Endothelial cell of umbilical vein (primary cell): ENCODE measurements around the gene ZNF699. TPM values are rescaled to one million over a fixed set of nuclear protein-coding genes. Genes with fewer than 3 reads are reported as not detected.
"Not testable (repeated sequence)": the region's sequence is repeated elsewhere in the genome, so short reads cannot be mapped to it uniquely, and the experiment has no call there.

ENCODE experiments used
- BruUV-seq: library from RNA; stranded (reverse); fragments of 400-500 nt; replicated peaks from 2 replicates; lab custom pipeline; 2021; lab: Mats Ljungman, UMichigan
- CTCF ChIA-PET: fragments of 300-600, 350-600 bp; sonication (Branson Sonifier 250); formaldehyde crosslinking; loops from one replicate; lab custom pipeline; 2021; ENCODE audit warnings: antibody characterized with exemption, inconsistent platforms; lab: Charles Lee
- POLR2A ChIA-PET: fragments of 300-600, 350-600 bp; sonication (Branson Sonifier 250); formaldehyde crosslinking; loops from one replicate; lab custom pipeline; 2021; ENCODE audit warnings: antibody characterized with exemption, inconsistent platforms; lab: Charles Lee
- DNase-seq: peaks from one replicate; pipeline ENCODE4 v3.0.0-alpha.2; 2011; ENCODE audit warnings: low read depth, low spot score
- FAIRE-seq: peaks from 2 replicates; lab custom pipeline; 2011; peaks lifted over from hg19 to GRCh38; lab: Jason Lieb, UNC
- H2AFZ ChIP-seq: 2 replicates; pipeline ENCODE4 v1.6.0; 2012; ENCODE audit warnings: low read depth, low read length, control low read depth, inconsistent platforms
- H3K27ac ChIP-seq: 2 replicates; pipeline ENCODE4 v1.5.1; 2011; ENCODE audit warnings: low read depth, mild to moderate bottlenecking, control low read depth, low read length, moderate library complexity; ENCODE audit not compliant: insufficient read depth
- H3K27me3 ChIP-seq, 2 experiments: 2 replicates each; pipeline versions ENCODE4 v1.6.0 to v1.6.1; 2011; ENCODE audit warnings: low read length in 2 of 2, mixed read lengths in 1 of 2; ENCODE audit not compliant: control insufficient read depth in 2 of 2, insufficient read depth in 2 of 2
- H3K36me3 ChIP-seq, 2 experiments: 2 replicates in 1 of 2; 3 replicates in 1 of 2; pipeline ENCODE4 v1.5.1; 2011; ENCODE audit warnings: low read length in 2 of 2, mild to moderate bottlenecking in 1 of 2, moderate library complexity in 1 of 2; ENCODE audit not compliant: control insufficient read depth in 2 of 2, insufficient read depth in 2 of 2; ENCODE audit errors: extremely low read depth in 1 of 2
- H3K4me1 ChIP-seq: 3 replicates; pipeline ENCODE4 v1.5.1; 2011; ENCODE audit warnings: mild to moderate bottlenecking, low read length; ENCODE audit not compliant: control insufficient read depth, insufficient read depth; ENCODE audit errors: extremely low read depth
- H3K4me2 ChIP-seq: 2 replicates; pipeline ENCODE4 v1.6.1; 2011; ENCODE audit warnings: low read length, control low read depth, mixed read lengths; ENCODE audit not compliant: insufficient read depth
- H3K4me3 ChIP-seq, 3 experiments: fragments of 200-600 bp in 1 of 3; sonication (generic), shearing (Covaris generic) in 1 of 3; replicated peaks in 1 of 3; 2 replicates each; pipeline ENCODE4 v1.5.1; 2011 to 2016; ENCODE audit warnings: control low read depth in 3 of 3, low read length in 3 of 3, mild to moderate bottlenecking in 2 of 3, inconsistent platforms in 1 of 3, low read depth in 1 of 3, moderate library complexity in 1 of 3; ENCODE audit not compliant: insufficient read depth in 1 of 3
- H3K79me2 ChIP-seq: 2 replicates; pipeline ENCODE4 v1.6.0; 2012; ENCODE audit warnings: low read length, inconsistent platforms; ENCODE audit not compliant: control insufficient read depth, insufficient read depth
- H3K9ac ChIP-seq: replicated peaks from 2 replicates; pipeline ENCODE3; 2011; ENCODE audit warnings: low read length, control low read depth; ENCODE audit not compliant: insufficient read depth; ENCODE audit errors: extremely low read depth
- H3K9me1 ChIP-seq: replicated peaks from 3 replicates; pipeline ENCODE4 v1.6.0; 2011; ENCODE audit warnings: mild to moderate bottlenecking, low read length; ENCODE audit not compliant: control insufficient read depth, insufficient read depth; ENCODE audit errors: extremely low read depth
- H3K9me3 ChIP-seq: replicated peaks from 2 replicates; pipeline ENCODE4 v1.5.1; 2012; ENCODE audit warnings: low read length, inconsistent platforms; ENCODE audit not compliant: control insufficient read depth, insufficient read depth
- H4K20me1 ChIP-seq: replicated peaks from 2 replicates; pipeline ENCODE3; 2011; ENCODE audit warnings: mild to moderate bottlenecking, low read length; ENCODE audit not compliant: control insufficient read depth, insufficient read depth; ENCODE audit errors: extremely low read depth
- EZH2 ChIP-seq: IDR thresholded peaks from 2 replicates; pipeline ENCODE4 v1.6.1; 2012; ENCODE audit warnings: borderline replicate concordance, low read depth, mild to moderate bottlenecking, moderate library complexity, low read length, inconsistent platforms; ENCODE audit not compliant: severe bottlenecking
- MYC ChIP-seq: IDR thresholded peaks from one replicate; pipeline ENCODE4 v1.6.1; 2011; ENCODE audit warnings: mild to moderate bottlenecking, low read depth, low read length
- POLR2A ChIP-seq: IDR thresholded peaks from 2 replicates; pipeline ENCODE4 v1.6.1; 2012; ENCODE audit warnings: low read depth, mild to moderate bottlenecking, control low read depth, low read length
- POLR2AphosphoS5 ChIP-seq: IDR thresholded peaks from 2 replicates; pipeline ENCODE4 v1.6.1; 2012; ENCODE audit warnings: low read depth, mild to moderate bottlenecking, control low read depth, low read length, moderate library complexity; ENCODE audit not compliant: insufficient read depth
- dilution Hi-C: fragments of 300-500 bp; cut with MboI; formaldehyde crosslinking; loops from one replicate; pipeline ENCODE4 v1.15.0; 2019; ENCODE audit warnings: low sequenced_read_pairs; ENCODE audit not compliant: extremely low pct_ligation_motif_present
- intact Hi-C: fragments of 100-400 bp; cut with micrococcal nuclease; formaldehyde crosslinking; loops from one replicate; pipeline ENCODE4 v1.10.0; 2022
- polyA plus RNA-seq, 4 experiments: library from polyadenylated mRNA; depleted of rRNA in 3 of 4; stranded (reverse) in 3 of 4; unstranded in 1 of 4; fragments of >200 nt; gene quantifications; 2 replicates each; pipeline versions ENCODE4 v1.2.1 to v1.2.3, GENCODE V29; 2011 to 2012; ENCODE audit warnings: missing spikeins in 1 of 4
- total RNA-seq: library from RNA; stranded (reverse); gene quantifications from 2 replicates; pipeline ENCODE4 v1.2.3, GENCODE V29; 2021
- TF ChIP-seq, protein P1 (sequence below): IDR thresholded peaks from 2 replicates; pipeline ENCODE4 v1.6.1; 2011; ENCODE audit not compliant: insufficient read depth, insufficient read length

The ZNF699 gene
- total and polyA plus RNA-seq, 2 donors (not counting 3 experiments of a cell fraction or from before 2014, with no cell fraction given) = 0.59 to 4.7 TPM

DNA sequence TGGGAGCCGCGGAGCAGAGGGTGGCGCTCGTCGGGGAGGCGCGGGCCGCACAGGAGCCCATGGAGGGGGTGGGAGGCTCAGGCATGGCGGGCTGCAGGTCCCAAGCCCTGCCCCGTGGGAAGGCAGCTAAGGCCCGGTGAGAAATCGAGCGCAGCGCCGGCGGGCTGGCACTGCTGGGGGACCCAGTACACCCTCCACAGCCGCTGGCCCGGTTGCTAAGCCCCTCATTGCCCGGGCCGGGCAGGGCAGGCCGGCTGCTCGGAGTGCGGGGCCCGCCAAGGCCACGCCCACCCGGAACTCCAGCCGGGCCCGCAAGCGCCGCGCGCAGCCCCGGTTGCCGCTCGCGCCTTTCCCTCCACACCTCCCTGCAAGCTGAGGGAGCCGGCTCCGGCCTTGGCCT, 26.2 kb downstream of the ZNF699 start:
- BruUV-seq, CTCF ChIA-PET, H3K36me3 ChIP-seq, POLR2A ChIA-PET, intact Hi-C loops, H3K79me2 ChIP-seq, H3K4me1 ChIP-seq, H3K27me3 ChIP-seq, H4K20me1 ChIP-seq, FAIRE-seq, H2AFZ ChIP-seq, H3K9me3 ChIP-seq, dilution Hi-C loops, DNase-seq, H3K9ac ChIP-seq, H3K27ac ChIP-seq, H3K4me2 ChIP-seq, H3K9me1 ChIP-seq, H3K4me3 ChIP-seq: not testable (repeated sequence)

GRCh38 chr19:9251236-9251635, 58.4 kb downstream of the ZNF699 start:
- no peaks in the 10 kb centered on the region for H3K9me1 ChIP-seq
- dilution Hi-C loops = no loop called here
- no peaks in the 10 kb centered on the region for H3K36me3 ChIP-seq
- CTCF ChIA-PET = no interaction called here
- H2AFZ ChIP-seq = no peak overlapping the region
- POLR2A ChIA-PET = no interaction called here
- H3K79me2 ChIP-seq = no peaks in the 10 kb centered on the region
- no peak overlapping the region for H3K4me3 ChIP-seq
- H3K4me1 ChIP-seq = no peaks in the 10 kb centered on the region
- H3K4me2 ChIP-seq = no peak overlapping the region
- TF ChIP-seq EZH2 = no peak
- TF ChIP-seq, protein P1, sequence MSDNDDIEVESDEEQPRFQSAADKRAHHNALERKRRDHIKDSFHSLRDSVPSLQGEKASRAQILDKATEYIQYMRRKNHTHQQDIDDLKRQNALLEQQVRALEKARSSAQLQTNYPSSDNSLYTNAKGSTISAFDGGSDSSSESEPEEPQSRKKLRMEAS = no peak
- no peak for TF ChIP-seq MYC
- no peak for TF ChIP-seq POLR2AphosphoS5
- TF ChIP-seq POLR2A = no peak
- DNase-seq (no peak), FAIRE-seq (no peak)
- intact Hi-C loops = no loop called here
- no peaks in the 10 kb centered on the region for H4K20me1 ChIP-seq
- BruUV-seq = no TSS peak
- peaks cover 2% of the 10 kb centered on the region for H3K9me3 ChIP-seq
- no peak overlapping the region for H3K9ac ChIP-seq
- H3K27ac ChIP-seq = no peak overlapping the region
- no peaks in the 10 kb centered on the region for H3K27me3 ChIP-seq
